ENCODE results near the gene CHST13. TPM values are rescaled to one million over a fixed set of nuclear protein-coding genes. Genes with fewer than 3 reads are reported as not detected.
A peak's percentile ranks its signal among the peaks of the same experiment; 100 is the strongest.

Gene CHST13
- total RNA-seq, 5 donors from 2014 or later (not counting 1 experiment from before 2014, with no cell fraction given): 0.20 TPM; not detected in 4

DNA sequence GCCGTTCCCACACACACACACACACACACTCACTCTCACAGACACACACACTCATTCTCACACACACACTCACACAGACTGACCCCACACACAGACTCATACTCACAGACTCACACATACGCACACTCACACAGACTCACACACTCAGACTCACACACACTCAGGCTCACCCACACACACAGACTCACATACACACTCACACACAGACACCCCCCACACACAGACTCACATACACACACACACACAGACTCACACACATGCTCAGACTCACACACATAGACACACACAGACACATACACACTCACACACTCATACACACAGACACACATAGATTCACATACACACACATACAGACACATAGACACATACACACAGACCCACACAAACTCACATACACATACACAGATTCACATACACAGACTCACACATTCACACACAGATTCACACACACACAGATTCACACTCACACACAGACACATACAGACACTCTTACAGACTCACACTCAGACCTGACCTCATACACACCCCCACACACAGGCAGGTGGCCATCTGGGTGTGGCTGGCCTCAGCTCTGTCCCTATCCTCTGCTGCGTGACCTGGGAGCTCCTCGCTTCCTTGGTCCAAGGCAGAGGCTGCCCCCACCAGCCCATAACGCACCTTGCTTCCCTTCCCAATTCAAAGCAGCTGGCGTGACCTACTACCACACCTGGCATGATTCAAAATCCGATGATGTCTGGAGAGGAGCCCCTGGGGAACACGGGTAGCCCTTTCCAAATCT is 32.9 kb downstream of the CHST13 start:
- Histone ChIP-seq H3K27me3 (replicated peaks in 1 of 2; ENCODE audit: control insufficient read depth in 2 of 2, extremely low read depth in 1 of 2, insufficient read depth in 2 of 2, low read length in 1 of 2) (peaks cover 0 to 20% of the 10 kb centered on the region in 2 experiments), H3K9me3 (no peaks in the 10 kb centered on the region), H3K36me3 (ENCODE audit: control insufficient read depth in 2 of 2, extremely low read depth in 1 of 2, insufficient read depth in 1 of 2, low read length in 1 of 2) (no peaks in the 10 kb centered on the region), H3K4me3 (ENCODE audit: control insufficient read depth in 1 of 2, extremely low read depth in 1 of 2, low read length in 1 of 2) (no peak overlapping the region), H3K4me1 (ENCODE audit: control insufficient read depth in 1 of 2, extremely low read depth in 1 of 2, insufficient read depth in 2 of 2, low read length in 2 of 2) (no peaks in the 10 kb centered on the region), H3K27ac (ENCODE audit: low read length) (no peak overlapping the region)
- CTCF ChIA-PET: no interaction called here
- H3K27me3 Mint-ChIP-seq: peaks cover 0 to 3% of the 10 kb centered on the region in 2 donors
- no peak overlapping the region for H3K4me3 Mint-ChIP-seq
- H3K9me3 Mint-ChIP-seq: peaks cover 0 to 4% (median 4%) of the 10 kb centered on the region in 3 donors
- POLR2A ChIA-PET: no interaction called here
- no peaks in the 10 kb centered on the region for H3K36me3 Mint-ChIP-seq
- ATAC-seq (replicated peaks in 1 of 4) (no peak), DNase-seq (peak in 2 of 35 experiments; percentile 10)
- no peak overlapping the region for H3K27ac Mint-ChIP-seq
- H3K4me1 Mint-ChIP-seq: no peaks in the 10 kb centered on the region
- 89% methylated on average over 8 of the region's 8 CpGs for WGBS (ENCODE audit: insufficient coverage)

- Histone ChIP-seq H3K27me3 (replicated peaks in 1 of 2; ENCODE audit: control insufficient read depth in 2 of 2, extremely low read depth in 1 of 2, insufficient read depth in 2 of 2, low read length in 1 of 2) (peaks cover 0 to 20% of the 10 kb centered on the region in 2 experiments), H3K4me1 (ENCODE audit: control insufficient read depth in 1 of 2, extremely low read depth in 1 of 2, insufficient read depth in 2 of 2, low read length in 2 of 2) (no peaks in the 10 kb centered on the region), H3K9me3 (peaks cover under 1% of the 10 kb centered on the region), H3K27ac (ENCODE audit: low read length) (no peak overlapping the region), H3K4me3 (ENCODE audit: control insufficient read depth in 1 of 2, extremely low read depth in 1 of 2, low read length in 1 of 2) (no peak overlapping the region), H3K36me3 (ENCODE audit: control insufficient read depth in 2 of 2, extremely low read depth in 1 of 2, insufficient read depth in 1 of 2, low read length in 1 of 2) (no peaks in the 10 kb centered on the region)
- Mint-ChIP-seq H3K36me3 (no peaks in the 10 kb centered on the region), H3K27me3 (peaks cover 0 to 3% of the 10 kb centered on the region in 2 donors), H3K27ac (no peak overlapping the region), H3K9me3 (peaks cover 0 to 9% (median 8%) of the 10 kb centered on the region in 3 donors), H3K4me3 (no peak overlapping the region), H3K4me1 (no peaks in the 10 kb centered on the region)
- POLR2A ChIA-PET: no interaction called here
- CTCF ChIA-PET: no interaction called here
- DNase-seq (peak in 3 of 35 experiments; percentile 2 to 23 (median 4)), ATAC-seq (replicated peaks in 1 of 4) (no peak)
- whole genome bisulfite sequencing (ENCODE audit: insufficient coverage): 91% methylated on average over 11 of the region's 11 CpGs
Observed at GRCh38 chr3:126557415-126557745, 33.4 kb downstream of the CHST13 start.

DNA sequence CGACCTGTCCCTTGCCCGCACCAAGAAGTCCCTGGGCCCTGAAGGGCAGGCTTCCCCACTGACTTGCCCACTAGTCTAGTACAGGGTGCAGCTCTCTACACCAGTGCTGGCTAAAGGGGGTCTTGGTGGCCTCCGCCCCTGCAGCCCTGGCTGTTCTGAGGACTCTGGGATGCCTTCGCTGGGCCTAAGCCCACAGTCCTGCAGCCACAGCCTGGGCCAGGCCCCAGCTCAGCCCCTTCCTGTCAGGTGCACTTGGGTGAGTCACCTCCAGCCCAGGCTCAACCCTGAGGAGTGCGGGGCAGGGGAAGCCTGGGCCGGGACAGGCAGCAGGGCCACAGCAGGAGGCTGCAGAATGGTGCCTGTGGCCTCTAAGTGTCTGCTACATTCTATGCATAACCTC is 33.8 kb downstream of the CHST13 start:
- ATAC-seq (replicated peaks in 1 of 4): no peak
- Mint-ChIP-seq H3K27ac (no peak overlapping the region), H3K27me3 (peaks cover 0 to 3% of the 10 kb centered on the region in 2 donors), H3K4me1 (no peaks in the 10 kb centered on the region), H3K4me3 (no peak overlapping the region), H3K9me3 (peaks cover 0 to 12% (median 11%) of the 10 kb centered on the region in 3 donors), H3K36me3 (no peaks in the 10 kb centered on the region)
- 82% methylated on average over 6 of the region's 6 CpGs for WGBS (ENCODE audit: insufficient coverage)
- ChIA-PET CTCF (no interaction called here), POLR2A (no interaction called here)
- DNase-seq: no peak
- no peak overlapping the region for H3K4me3 ChIP-seq (ENCODE audit: control insufficient read depth in 1 of 2, extremely low read depth in 1 of 2, low read length in 1 of 2)
- no peaks in the 10 kb centered on the region for H3K4me1 ChIP-seq (ENCODE audit: control insufficient read depth in 1 of 2, extremely low read depth in 1 of 2, insufficient read depth in 2 of 2, low read length in 2 of 2)
- peaks cover 0 to 17% of the 10 kb centered on the region in 2 experiments for H3K27me3 ChIP-seq (replicated peaks in 1 of 2; ENCODE audit: control insufficient read depth in 2 of 2, extremely low read depth in 1 of 2, insufficient read depth in 2 of 2, low read length in 1 of 2)
- peaks cover 3% of the 10 kb centered on the region for H3K9me3 ChIP-seq
- H3K36me3 ChIP-seq (ENCODE audit: control insufficient read depth in 2 of 2, extremely low read depth in 1 of 2, insufficient read depth in 1 of 2, low read length in 1 of 2): no peaks in the 10 kb centered on the region
- H3K27ac ChIP-seq (ENCODE audit: low read length): no peak overlapping the region

DNA sequence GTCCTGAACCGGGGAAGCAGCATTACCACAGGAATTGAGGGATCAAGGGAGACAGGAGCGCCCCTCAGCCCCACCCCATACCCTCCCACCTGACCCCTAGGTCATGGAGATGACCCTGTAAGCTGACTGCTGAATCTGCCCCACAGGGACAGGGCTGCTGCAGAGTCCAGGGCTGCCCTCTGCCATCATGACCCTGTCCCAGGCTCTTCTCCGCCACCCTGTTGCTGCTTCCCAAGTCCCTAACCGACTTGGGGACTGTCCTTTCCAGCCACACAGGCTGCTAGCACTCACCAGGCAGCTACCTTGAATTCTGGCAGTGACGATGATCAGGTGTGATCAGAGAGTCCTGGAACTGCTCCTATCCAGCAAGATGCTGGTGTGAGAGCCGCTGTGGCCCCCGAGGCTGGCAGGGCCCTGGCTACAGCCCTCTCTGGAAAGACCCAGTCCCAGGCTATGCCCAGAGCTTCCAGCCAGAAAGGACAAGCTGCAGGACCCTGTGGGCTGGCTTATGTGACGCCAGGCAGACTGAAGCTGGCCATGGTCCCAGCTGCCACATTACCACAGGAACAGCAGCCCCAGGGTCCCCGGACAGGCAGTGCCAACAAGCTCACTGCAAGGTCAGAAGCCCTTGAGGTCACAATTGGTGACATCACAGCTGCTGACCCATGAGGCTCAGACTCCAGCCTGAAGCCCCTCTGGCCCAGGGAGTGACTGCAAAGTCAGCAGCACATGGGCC is 34.5 kb downstream of the CHST13 start, which contains the start of gene C3orf22:
TSS of gene C3orf22 (minus strand) at position 597 of the 736 bp plus-strand sequence. CDS start 5,542 bp downstream, outside the sequence.
- Mint-ChIP-seq H3K4me3 (no peak within 1 kb of the TSS), H3K4me1 (no peaks in the 10 kb centered on the region), H3K27ac (no peak within 1 kb of the TSS), H3K9me3 (peaks cover 0 to 17% (median 15%) of the 10 kb centered on the region in 3 donors), H3K36me3 (no peaks in the 10 kb centered on the region), H3K27me3 (peaks cover 0 to 2% of the 10 kb centered on the region in 2 donors)
- CTCF ChIA-PET: no interaction called here
- no peak within 1 kb of the TSS for H3K4me3 ChIP-seq (ENCODE audit: control insufficient read depth in 1 of 2, extremely low read depth in 1 of 2, low read length in 1 of 2)
- H3K36me3 ChIP-seq (ENCODE audit: control insufficient read depth in 2 of 2, extremely low read depth in 1 of 2, insufficient read depth in 1 of 2, low read length in 1 of 2): no peaks in the 10 kb centered on the region
- ATAC-seq (replicated peaks in 1 of 4) (no peak), DNase-seq (peak in 3 of 35 experiments; percentile 3 to 23 (median 9))
- WGBS (ENCODE audit: insufficient coverage): 72% methylated on average over 9 of the region's 9 CpGs
- H3K27me3 ChIP-seq (replicated peaks in 1 of 2; ENCODE audit: control insufficient read depth in 2 of 2, extremely low read depth in 1 of 2, insufficient read depth in 2 of 2, low read length in 1 of 2): peaks cover 0 to 15% of the 10 kb centered on the region in 2 experiments
- H3K27ac ChIP-seq (ENCODE audit: low read length): no peak within 1 kb of the TSS
- H3K9me3 ChIP-seq: peaks cover 3% of the 10 kb centered on the region
- POLR2A ChIA-PET: no interaction called here
- no peaks in the 10 kb centered on the region for H3K4me1 ChIP-seq (ENCODE audit: control insufficient read depth in 1 of 2, extremely low read depth in 1 of 2, insufficient read depth in 2 of 2, low read length in 2 of 2)

DNA sequence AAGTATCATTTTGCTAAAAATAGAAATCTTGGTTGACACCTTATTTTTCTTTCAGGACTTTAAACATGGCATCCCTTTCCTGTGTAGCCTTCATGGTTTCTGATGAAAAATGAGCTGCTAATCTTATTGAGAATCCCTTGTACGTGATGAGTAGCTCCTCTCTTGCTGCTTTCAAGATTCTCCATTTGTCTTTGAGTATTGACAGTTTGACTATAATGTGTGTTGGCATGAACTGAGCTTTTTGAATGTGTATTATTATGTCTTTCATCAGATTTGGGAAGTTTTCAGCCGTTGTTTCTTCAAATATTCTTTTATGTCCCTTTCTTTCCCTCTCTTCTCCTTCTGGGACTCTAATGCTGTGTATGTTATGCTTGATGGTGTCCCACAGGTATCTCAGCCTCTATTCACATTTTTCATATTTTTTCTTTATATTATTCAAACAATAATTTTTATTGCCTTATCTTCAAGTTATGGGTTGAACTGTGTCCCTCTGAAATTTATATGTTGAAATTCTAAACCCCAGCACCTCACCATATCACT is 38.9 kb downstream of the CHST13 start:
- Mint-ChIP-seq H3K27me3 (peaks cover 8 to 9% of the 10 kb centered on the region in 2 donors), H3K36me3 (no peaks in the 10 kb centered on the region), H3K4me3 (no peak overlapping the region), H3K4me1 (no peaks in the 10 kb centered on the region), H3K9me3 (peaks cover 0 to 17% (median 15%) of the 10 kb centered on the region in 3 donors), H3K27ac (no peak overlapping the region)
- H3K4me1 ChIP-seq (ENCODE audit: control insufficient read depth in 1 of 2, extremely low read depth in 1 of 2, insufficient read depth in 2 of 2, low read length in 2 of 2): no peaks in the 10 kb centered on the region
- no peaks in the 10 kb centered on the region for H3K36me3 ChIP-seq (ENCODE audit: control insufficient read depth in 2 of 2, extremely low read depth in 1 of 2, insufficient read depth in 1 of 2, low read length in 1 of 2)
- ChIA-PET POLR2A (interaction anchor here in 1 of 2 donors (0.6 kb wide), 1 partner anchor 1515 kb away, joined by 4 read pairs; no protein-coding TSS in a partner anchor), CTCF (no interaction called here)
- peaks cover 3% of the 10 kb centered on the region for H3K9me3 ChIP-seq
- no peak overlapping the region for H3K4me3 ChIP-seq (ENCODE audit: control insufficient read depth in 1 of 2, extremely low read depth in 1 of 2, low read length in 1 of 2)
- ATAC-seq (replicated peaks in 1 of 4): no peak
- H3K27ac ChIP-seq (ENCODE audit: low read length): no peak overlapping the region
- DNase-seq: no peak
- peaks cover 0 to 12% of the 10 kb centered on the region in 2 experiments for H3K27me3 ChIP-seq (replicated peaks in 1 of 2; ENCODE audit: control insufficient read depth in 2 of 2, extremely low read depth in 1 of 2, insufficient read depth in 2 of 2, low read length in 1 of 2)
- no CpG with 5 or more reads among the region's 2 CpGs for WGBS (ENCODE audit: insufficient coverage)

GRCh38 chr3:126567696-126568438 is 43.9 kb downstream of the CHST13 start:
- Mint-ChIP-seq H3K4me3 (no peak overlapping the region), H3K27me3 (peaks cover 8 to 14% of the 10 kb centered on the region in 2 donors), H3K4me1 (no peaks in the 10 kb centered on the region), H3K9me3 (peaks cover 0 to 4% (median 3%) of the 10 kb centered on the region in 3 donors), H3K36me3 (no peaks in the 10 kb centered on the region), H3K27ac (no peak overlapping the region)
- Histone ChIP-seq H3K27me3 (replicated peaks in 1 of 2; ENCODE audit: control insufficient read depth in 2 of 2, extremely low read depth in 1 of 2, insufficient read depth in 2 of 2, low read length in 1 of 2) (peaks cover 0 to 19% of the 10 kb centered on the region in 2 experiments), H3K9me3 (no peaks in the 10 kb centered on the region), H3K27ac (ENCODE audit: low read length) (no peak overlapping the region), H3K4me3 (ENCODE audit: control insufficient read depth in 1 of 2, extremely low read depth in 1 of 2, low read length in 1 of 2) (no peak overlapping the region), H3K4me1 (ENCODE audit: control insufficient read depth in 1 of 2, extremely low read depth in 1 of 2, insufficient read depth in 2 of 2, low read length in 2 of 2) (no peaks in the 10 kb centered on the region), H3K36me3 (ENCODE audit: control insufficient read depth in 2 of 2, extremely low read depth in 1 of 2, insufficient read depth in 1 of 2, low read length in 1 of 2) (no peaks in the 10 kb centered on the region)
- DNase-seq (peak in 1 of 35 experiments; percentile 9), ATAC-seq (replicated peaks in 1 of 4) (no peak)
- WGBS (ENCODE audit: insufficient coverage): 38% methylated on average over 2 of the region's 10 CpGs
- CTCF ChIA-PET: no interaction called here
- POLR2A ChIA-PET: no interaction called here

Data from T-cell (primary cell).